SKM-1 (cell line): ENCODE results near the gene SFR1.
"Not testable (repeated sequence)": the region's sequence is repeated elsewhere in the genome, so short reads cannot be mapped to it uniquely, and the experiment has no call there.

Experiments
- DNase-seq: peaks from one replicate; lab custom pipeline; 2025; ENCODE audit not compliant: unreplicated experiment; lab: John Stamatoyannopoulos, UW

Gene SFR1

GRCh38 chr10:104155591-104155990 lies 33.6 kb downstream of the SFR1 start:
- no peak for DNase-seq

DNA sequence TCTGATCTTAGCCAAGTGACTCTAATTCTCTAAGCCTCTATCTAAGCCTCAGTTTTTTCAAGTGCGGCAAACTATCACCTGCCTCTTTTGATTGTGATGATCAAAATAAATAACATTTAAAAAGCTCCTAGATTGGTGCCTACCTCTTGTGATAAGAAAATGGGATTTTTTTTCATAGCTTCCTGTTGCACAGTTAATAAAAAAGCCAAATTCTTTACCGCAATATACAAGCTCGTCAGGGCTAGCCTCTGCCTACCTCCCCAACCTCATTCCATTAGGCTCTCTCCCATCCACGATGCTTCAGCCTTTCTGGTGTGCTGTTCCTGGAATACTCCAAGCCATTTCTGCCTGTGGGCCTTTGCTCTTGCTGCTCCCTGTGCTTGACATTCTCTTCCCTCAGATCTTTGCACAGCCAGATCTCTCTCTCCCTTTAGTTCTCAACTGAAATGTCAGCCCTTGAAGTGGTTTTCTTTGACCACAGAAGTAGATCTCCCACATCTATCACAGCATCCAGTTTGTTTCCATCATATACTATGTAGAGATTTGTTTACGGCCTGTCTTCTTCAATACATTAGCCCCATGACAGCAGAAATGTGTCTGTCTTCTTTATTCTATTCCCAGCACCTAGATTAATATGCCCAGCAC lies 48.8 kb downstream of the SFR1 start:
- DNase-seq: no peak

GRCh38 chr10:104174136-104174535 lies 52.2 kb downstream of the SFR1 start:
- not testable (repeated sequence) for DNase-seq
